Caco-2 (cell line): Measurements from ENCODE around the gene PRRX2. TPM values are rescaled to one million over a fixed set of nuclear protein-coding genes. Genes with fewer than 3 reads are reported as not detected.

ENCODE experiments used
- BruUV-seq: library from RNA; stranded (reverse); fragments of 400-500 nt; replicated peaks from 2 replicates; lab custom pipeline; 2021; lab: Mats Ljungman, UMichigan
- CTCF ChIA-PET: fragments of 300-600 bp; sonication (Branson Sonifier 250); formaldehyde crosslinking; loops from one replicate; lab custom pipeline; 2022; ENCODE audit warnings: antibody characterized with exemption; lab: Charles Lee
- POLR2A ChIA-PET: fragments of 300-600 bp; sonication (Branson Sonifier 250); formaldehyde crosslinking; loops from one replicate; lab custom pipeline; 2022; ENCODE audit warnings: antibody characterized with exemption; lab: Charles Lee
- DNase-seq, 2 experiments: peaks; one replicate each; pipeline versions ENCODE4 v3.0.0 to v3.0.0-alpha.2; 2020 to 2022
- H3K27me3 ChIP-seq: replicated peaks from 2 replicates; pipeline ENCODE4 v1.6.0; 2011; ENCODE audit warnings: low read length; ENCODE audit not compliant: control insufficient read depth, insufficient read depth
- H3K36me3 ChIP-seq: 2 replicates; pipeline ENCODE4 v1.5.1; 2011; ENCODE audit warnings: low read length; ENCODE audit not compliant: control insufficient read depth, insufficient read depth
- H3K4me1 ChIP-seq: fragments of 250-450 bp; sonication (Bioruptor Pico); 2 replicates; pipeline ENCODE4 v1.5.1; 2020; ENCODE audit warnings: mild to moderate bottlenecking
- H3K4me3 ChIP-seq: 2 replicates; pipeline ENCODE4 v1.5.1; 2011; ENCODE audit warnings: low read depth, mild to moderate bottlenecking, control low read depth, low read length
- H3K9me3 ChIP-seq: fragments of 250-450 bp; sonication (Bioruptor Pico); 2 replicates; pipeline ENCODE4 v1.5.1; 2020; ENCODE audit warnings: mild to moderate bottlenecking, moderate library complexity
- H3K27ac Mint-ChIP-seq: one replicate; pipeline ENCODE4 v1.8.0; 2022; ENCODE audit warnings: mixed read lengths; ENCODE audit not compliant: unreplicated experiment
- H3K27me3 Mint-ChIP-seq: one replicate; pipeline ENCODE4 v1.8.0; 2022; ENCODE audit warnings: mixed read lengths; ENCODE audit not compliant: insufficient read depth, unreplicated experiment
- H3K36me3 Mint-ChIP-seq: one replicate; pipeline ENCODE4 v1.8.0; 2022; ENCODE audit warnings: mild to moderate bottlenecking, mixed read lengths; ENCODE audit not compliant: insufficient read depth, unreplicated experiment
- H3K4me1 Mint-ChIP-seq: one replicate; pipeline ENCODE4 v1.8.0; 2022; ENCODE audit warnings: low read depth, mixed read lengths; ENCODE audit not compliant: unreplicated experiment
- H3K4me3 Mint-ChIP-seq: one replicate; pipeline ENCODE4 v1.8.0; 2022; ENCODE audit warnings: mild to moderate bottlenecking, moderate library complexity, mixed read lengths; ENCODE audit not compliant: unreplicated experiment
- H3K9me3 Mint-ChIP-seq: one replicate; pipeline ENCODE4 v1.8.0; 2022; ENCODE audit warnings: mixed read lengths; ENCODE audit not compliant: unreplicated experiment
- intact Hi-C: fragments of 100-400 bp; cut with micrococcal nuclease; formaldehyde crosslinking; loops from one replicate; pipeline ENCODE4 v1.10.0; 2022; ENCODE audit not compliant: unreplicated experiment
- total RNA-seq: library from RNA; stranded (reverse); gene quantifications from 2 replicates; pipeline ENCODE4 v1.2.3, GENCODE V29; 2022
- TF ChIP-seq, protein P1 (sequence below), 2 experiments: fragments of 200-600 bp in 1 of 2; IDR thresholded peaks; 1 replicate in 1 of 2; 2 replicates in 1 of 2; pipeline versions ENCODE4 v1.5.1 to v1.8.0; 2011 to 2022; ENCODE audit warnings: antibody characterized with exemption in 1 of 2, control low read depth in 1 of 2, inconsistent platforms in 1 of 2, low read depth in 1 of 2, low read length in 1 of 2, mild to moderate bottlenecking in 1 of 2, moderate library complexity in 1 of 2; ENCODE audit not compliant: insufficient read depth in 1 of 2, severe bottlenecking in 1 of 2, unreplicated experiment in 1 of 2

The PRRX2 gene
- total RNA-seq, 1 experiment from 2014 or later: not detected

GRCh38 chr9:129694243-129694646, 28.8 kb downstream of the PRRX2 start:
- no TSS peak for BruUV-seq

GRCh38 chr9:129695870-129696269, 30.4 kb downstream of the PRRX2 start:
- peaks cover 7% of the 10 kb centered on the region for H3K27me3 Mint-ChIP-seq
- BruUV-seq: no TSS peak
- peaks cover 5% of the 10 kb centered on the region for H3K4me1 Mint-ChIP-seq
- peaks cover 2% of the 10 kb centered on the region for H3K27me3 ChIP-seq
- peak overlapping the region; percentile 27 for H3K4me3 Mint-ChIP-seq
- ChIA-PET POLR2A (no interaction called here), CTCF (no interaction called here)
- TF ChIP-seq, protein P1, sequence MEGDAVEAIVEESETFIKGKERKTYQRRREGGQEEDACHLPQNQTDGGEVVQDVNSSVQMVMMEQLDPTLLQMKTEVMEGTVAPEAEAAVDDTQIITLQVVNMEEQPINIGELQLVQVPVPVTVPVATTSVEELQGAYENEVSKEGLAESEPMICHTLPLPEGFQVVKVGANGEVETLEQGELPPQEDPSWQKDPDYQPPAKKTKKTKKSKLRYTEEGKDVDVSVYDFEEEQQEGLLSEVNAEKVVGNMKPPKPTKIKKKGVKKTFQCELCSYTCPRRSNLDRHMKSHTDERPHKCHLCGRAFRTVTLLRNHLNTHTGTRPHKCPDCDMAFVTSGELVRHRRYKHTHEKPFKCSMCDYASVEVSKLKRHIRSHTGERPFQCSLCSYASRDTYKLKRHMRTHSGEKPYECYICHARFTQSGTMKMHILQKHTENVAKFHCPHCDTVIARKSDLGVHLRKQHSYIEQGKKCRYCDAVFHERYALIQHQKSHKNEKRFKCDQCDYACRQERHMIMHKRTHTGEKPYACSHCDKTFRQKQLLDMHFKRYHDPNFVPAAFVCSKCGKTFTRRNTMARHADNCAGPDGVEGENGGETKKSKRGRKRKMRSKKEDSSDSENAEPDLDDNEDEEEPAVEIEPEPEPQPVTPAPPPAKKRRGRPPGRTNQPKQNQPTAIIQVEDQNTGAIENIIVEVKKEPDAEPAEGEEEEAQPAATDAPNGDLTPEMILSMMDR (IDR thresholded peaks at IDR 0.05; ENCODE audit: insufficient read depth in 1 of 2, low read depth in 1 of 2, low read length in 1 of 2, severe bottlenecking in 1 of 2, unreplicated experiment in 1 of 2): no peak
- no peaks in the 10 kb centered on the region for H3K9me3 Mint-ChIP-seq
- no peaks in the 10 kb centered on the region for H3K4me1 ChIP-seq
- intact Hi-C loops: no loop called here
- no peak for DNase-seq
- H3K27ac Mint-ChIP-seq: no peak overlapping the region
- H3K36me3 ChIP-seq: no peaks in the 10 kb centered on the region
- no peaks in the 10 kb centered on the region for H3K36me3 Mint-ChIP-seq
- no peaks in the 10 kb centered on the region for H3K9me3 ChIP-seq
- no peak overlapping the region for H3K4me3 ChIP-seq

More at GRCh38 chr9:129694243-129694646, 28.8 kb downstream of the PRRX2 start:
- Mint-ChIP-seq H3K4me1 (peaks cover 5% of the 10 kb centered on the region), H3K27ac (no peak overlapping the region), H3K4me3 (no peak overlapping the region), H3K27me3 (peaks cover 6% of the 10 kb centered on the region), H3K9me3 (no peaks in the 10 kb centered on the region), H3K36me3 (no peaks in the 10 kb centered on the region)
- Histone ChIP-seq H3K4me3 (no peak overlapping the region), H3K36me3 (no peaks in the 10 kb centered on the region), H3K9me3 (no peaks in the 10 kb centered on the region), H3K27me3 (peaks cover 2% of the 10 kb centered on the region), H3K4me1 (no peaks in the 10 kb centered on the region)
- TF ChIP-seq, protein P1 (IDR thresholded peaks at IDR 0.05; ENCODE audit: insufficient read depth in 1 of 2, low read depth in 1 of 2, low read length in 1 of 2, severe bottlenecking in 1 of 2, unreplicated experiment in 1 of 2): no peak
- ChIA-PET CTCF (no interaction called here), POLR2A (no interaction called here)
- no peak for DNase-seq
- intact Hi-C loops: no loop called here

DNA sequence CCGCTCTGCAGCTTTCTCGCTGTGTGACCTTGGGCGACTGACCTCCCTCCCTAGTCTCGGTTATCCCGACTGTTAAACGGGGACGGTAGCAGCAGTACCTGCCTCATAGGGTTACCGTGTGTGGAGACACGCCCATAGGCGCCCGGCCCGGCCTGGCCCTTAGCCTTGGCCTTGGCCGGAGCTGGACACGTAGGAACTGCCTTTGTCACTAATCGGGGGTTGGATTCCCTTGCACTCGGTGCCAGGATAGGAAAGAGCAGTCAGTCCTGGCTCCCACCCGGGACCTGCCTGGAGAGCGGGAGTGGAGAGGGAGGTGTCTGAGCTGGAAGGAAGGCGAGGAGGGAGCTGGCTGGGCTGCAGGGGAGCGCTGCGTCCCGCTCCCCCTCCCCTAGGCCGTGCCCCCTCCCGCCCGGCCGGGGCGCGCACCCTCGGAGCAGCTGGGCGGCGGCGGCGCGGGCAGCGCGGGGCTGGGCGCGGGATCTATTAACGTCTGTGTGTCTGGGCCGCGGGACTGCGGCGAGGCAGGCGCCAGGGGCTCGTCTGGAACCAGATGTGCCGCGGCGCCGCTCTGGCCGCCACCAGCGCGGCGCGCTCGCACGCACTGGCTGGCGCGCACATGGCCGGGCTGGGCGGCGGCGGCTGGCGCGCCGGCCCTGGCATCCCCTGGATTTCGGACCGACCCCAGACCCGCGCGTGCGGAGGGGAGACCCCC, 31.7 kb downstream of the PRRX2 start:
- peaks cover 9% of the 10 kb centered on the region for H3K27me3 Mint-ChIP-seq
- TF ChIP-seq, protein P1 (IDR thresholded peaks at IDR 0.05; ENCODE audit: insufficient read depth in 1 of 2, low read depth in 1 of 2, low read length in 1 of 2, severe bottlenecking in 1 of 2, unreplicated experiment in 1 of 2): no peak
- intact Hi-C loops: no loop called here
- H3K9me3 ChIP-seq: no peaks in the 10 kb centered on the region
- no peak overlapping the region for H3K27ac Mint-ChIP-seq
- no TSS peak for BruUV-seq
- H3K27me3 ChIP-seq: peaks cover 2% of the 10 kb centered on the region
- H3K9me3 Mint-ChIP-seq: no peaks in the 10 kb centered on the region
- peak overlapping the region; percentile 88 for H3K4me3 Mint-ChIP-seq
- peaks cover 5% of the 10 kb centered on the region for H3K4me1 Mint-ChIP-seq
- ChIA-PET CTCF (no interaction called here), POLR2A (no interaction called here)
- H3K4me1 ChIP-seq: no peaks in the 10 kb centered on the region
- DNase-seq: peak in 1 of 2 experiments; percentile 18
- peak overlapping the region; percentile 49 for H3K4me3 ChIP-seq
- H3K36me3 Mint-ChIP-seq: no peaks in the 10 kb centered on the region
- H3K36me3 ChIP-seq: no peaks in the 10 kb centered on the region
